22Rv1 (cell line): ENCODE data around the gene CD99L2.

Source experiments
- H3K27ac ChIP-seq: fragments of 450-650 bp; 2 replicates; pipeline ENCODE4 v1.5.1; 2017
- CTCF ChIP-seq: fragments of 450-650 bp; IDR thresholded peaks from 2 replicates; pipeline ENCODE4 v1.5.1; 2017; ENCODE audit warnings: mild to moderate bottlenecking
- ZFX ChIP-seq: fragments of 450-650 bp; IDR thresholded peaks from 2 replicates; pipeline ENCODE4 v1.6.1; 2017; ENCODE audit warnings: antibody characterized with exemption, borderline replicate concordance

The CD99L2 gene

GRCh38 chrX:150779385-150779784, 119.1 kb downstream of the CD99L2 start:
- TF ChIP-seq CTCF (no peak), ZFX (no peak)
- H3K27ac ChIP-seq, result no peak overlapping the region

- H3K27ac ChIP-seq, result no peak overlapping the region
- TF ChIP-seq ZFX, result no peak
- no peak for TF ChIP-seq CTCF
These were observed 121.0 kb downstream of the CD99L2 start for GRCh38 chrX:150777328-150777992.

GRCh38 chrX:150775569-150776350, 122.7 kb downstream of the CD99L2 start:
- no peak for TF ChIP-seq CTCF
- TF ChIP-seq ZFX, result no peak
- H3K27ac ChIP-seq, result no peak overlapping the region

- TF ChIP-seq ZFX (no peak), CTCF (no peak)
These were observed 123.5 kb downstream of the CD99L2 start for GRCh38 chrX:150774798-150775568.

GRCh38 chrX:150773634-150774033, 124.8 kb downstream of the CD99L2 start:
- H3K27ac ChIP-seq, result no peak overlapping the region
- no peak for TF ChIP-seq ZFX
- TF ChIP-seq CTCF, result no peak

More at GRCh38 chrX:150774798-150775568, 123.5 kb downstream of the CD99L2 start:
- H3K27ac ChIP-seq, result no peak overlapping the region

- TF ChIP-seq CTCF (no peak), ZFX (no peak)
- no peak overlapping the region for H3K27ac ChIP-seq
These were observed 125.4 kb downstream of the CD99L2 start for GRCh38 chrX:150773117-150773516.
